Hepatocyte (in vitro differentiated cells): ENCODE data around the gene GLDC.

Experiments
- CTCF ChIP-seq: fragments of 200-600 bp; sonication (generic); IDR thresholded peaks from 2 replicates; pipeline ENCODE4 v1.5.1; 2016; ENCODE audit warnings: antibody characterized with exemption, mild to moderate bottlenecking; ENCODE audit not compliant: poor library complexity
- EZH2 ChIP-seq: fragments of 200-600 bp; sonication (generic); IDR thresholded peaks from 2 replicates; pipeline ENCODE4 v1.6.1; 2016; ENCODE audit warnings: antibody characterized with exemption, mild to moderate bottlenecking, borderline replicate concordance

GRCh38 chr9:6564360-6564759 lies 81.2 kb downstream of the GLDC start:
- TF ChIP-seq CTCF (no peak), EZH2 (no peak)
